ENCODE data around the gene HOXA5.

HOXA5 gene

DNA sequence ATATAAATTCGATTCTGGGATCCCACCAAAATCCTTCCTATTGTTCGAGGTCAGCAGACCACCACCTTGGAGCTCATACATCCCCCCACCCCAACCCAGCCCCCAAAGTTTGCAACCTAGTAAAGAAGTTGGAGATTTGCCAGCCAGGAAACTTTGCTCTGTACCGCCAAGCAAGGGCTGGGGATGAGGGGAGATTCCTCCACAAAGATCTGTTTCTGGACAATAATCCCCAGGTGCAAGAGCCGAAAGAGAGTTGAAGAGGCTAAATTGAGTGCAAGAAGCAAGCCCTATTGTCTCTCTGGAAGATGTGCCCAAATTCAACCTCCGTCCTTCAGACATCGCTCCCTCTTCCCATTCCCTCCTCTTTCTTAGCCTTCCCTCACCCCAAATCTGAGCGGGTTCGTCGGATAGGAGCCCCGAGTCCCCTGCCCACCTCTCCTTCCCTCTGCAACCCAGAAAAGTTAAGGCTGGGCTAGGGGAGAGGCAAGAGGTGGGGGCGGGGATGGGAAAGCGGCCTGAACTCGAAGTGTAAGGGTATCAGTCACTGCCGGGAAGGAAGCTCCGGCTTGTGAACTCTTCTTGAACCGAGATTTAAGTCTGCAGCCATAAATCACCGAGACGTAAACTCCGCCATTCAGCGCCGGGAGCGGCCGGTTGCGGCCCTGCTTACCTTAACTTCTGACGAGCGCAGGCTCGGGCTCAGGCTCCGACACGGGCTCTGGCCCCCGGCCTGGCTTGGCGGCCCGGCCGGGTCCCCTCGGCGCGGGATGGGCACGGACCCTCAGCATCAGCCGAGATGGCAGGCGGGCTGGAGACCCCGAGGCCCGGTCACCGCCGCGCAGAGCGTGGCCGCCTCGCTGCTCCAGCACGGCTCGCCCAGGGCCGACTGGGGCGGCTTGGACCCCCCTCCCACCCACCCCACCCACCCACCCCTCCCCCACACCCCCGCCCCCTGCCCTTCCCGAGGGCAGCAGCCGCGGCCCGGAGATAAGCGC, 30.2 kb downstream of the HOXA5 start:
- TF ChIP-seq, protein P1, sequence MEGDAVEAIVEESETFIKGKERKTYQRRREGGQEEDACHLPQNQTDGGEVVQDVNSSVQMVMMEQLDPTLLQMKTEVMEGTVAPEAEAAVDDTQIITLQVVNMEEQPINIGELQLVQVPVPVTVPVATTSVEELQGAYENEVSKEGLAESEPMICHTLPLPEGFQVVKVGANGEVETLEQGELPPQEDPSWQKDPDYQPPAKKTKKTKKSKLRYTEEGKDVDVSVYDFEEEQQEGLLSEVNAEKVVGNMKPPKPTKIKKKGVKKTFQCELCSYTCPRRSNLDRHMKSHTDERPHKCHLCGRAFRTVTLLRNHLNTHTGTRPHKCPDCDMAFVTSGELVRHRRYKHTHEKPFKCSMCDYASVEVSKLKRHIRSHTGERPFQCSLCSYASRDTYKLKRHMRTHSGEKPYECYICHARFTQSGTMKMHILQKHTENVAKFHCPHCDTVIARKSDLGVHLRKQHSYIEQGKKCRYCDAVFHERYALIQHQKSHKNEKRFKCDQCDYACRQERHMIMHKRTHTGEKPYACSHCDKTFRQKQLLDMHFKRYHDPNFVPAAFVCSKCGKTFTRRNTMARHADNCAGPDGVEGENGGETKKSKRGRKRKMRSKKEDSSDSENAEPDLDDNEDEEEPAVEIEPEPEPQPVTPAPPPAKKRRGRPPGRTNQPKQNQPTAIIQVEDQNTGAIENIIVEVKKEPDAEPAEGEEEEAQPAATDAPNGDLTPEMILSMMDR (IDR thresholded peaks at IDR 0.05) = no peak
- no peak for TF ChIP-seq ZFX (IDR thresholded peaks at IDR 0.05; ENCODE audit: borderline replicate concordance)
- no peak overlapping the region for H3K27ac ChIP-seq

DNA sequence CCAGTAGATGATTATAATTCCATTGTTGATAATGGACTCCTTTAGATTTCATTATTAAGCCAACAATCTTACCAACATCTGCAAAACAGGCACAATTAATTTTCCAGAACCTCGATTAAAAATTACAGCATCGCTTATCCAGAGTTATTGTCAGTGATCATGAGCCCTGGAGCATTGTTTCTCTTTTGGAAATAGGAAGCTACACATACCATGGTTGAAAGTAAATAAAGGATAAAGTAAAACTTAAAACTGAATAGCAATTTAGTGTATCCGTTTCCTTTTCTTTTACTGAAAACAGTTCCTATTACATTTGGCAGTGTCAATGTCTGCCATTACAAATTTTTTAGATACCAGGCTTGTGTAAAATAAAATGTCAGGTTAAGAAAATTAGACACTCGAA, 31.1 kb downstream of the HOXA5 start:
- no peak for TF ChIP-seq ZFX (IDR thresholded peaks at IDR 0.05; ENCODE audit: borderline replicate concordance)
- TF ChIP-seq, protein P1 (IDR thresholded peaks at IDR 0.05) = no peak
- H3K27ac ChIP-seq = no peak overlapping the region

DNA sequence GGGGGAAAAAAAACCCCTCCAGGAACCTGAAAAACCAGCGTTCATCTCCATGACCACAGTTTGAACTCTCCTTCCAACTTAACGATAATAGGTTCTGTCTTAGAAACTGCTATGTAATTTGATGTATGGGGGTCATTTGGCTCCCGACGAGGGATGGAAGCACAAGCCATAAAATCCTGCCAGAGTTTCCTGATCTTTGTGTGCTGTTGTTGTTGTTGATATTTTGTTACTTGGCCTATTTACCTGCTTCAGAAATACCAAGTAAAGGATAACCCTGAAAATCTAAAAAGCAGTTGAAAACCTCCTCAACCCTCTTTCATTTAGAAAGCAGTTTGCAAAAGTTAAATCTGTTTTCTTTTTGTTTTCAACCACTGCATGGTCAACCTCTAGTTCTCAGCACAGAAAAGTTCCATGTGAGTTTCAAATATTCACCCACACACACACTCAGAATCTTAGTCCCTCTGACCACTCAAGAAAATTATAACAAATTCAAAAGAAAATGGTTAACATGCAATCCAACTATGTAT, 31.7 kb downstream of the HOXA5 start:
- H3K27ac ChIP-seq = no peak overlapping the region

DNA sequence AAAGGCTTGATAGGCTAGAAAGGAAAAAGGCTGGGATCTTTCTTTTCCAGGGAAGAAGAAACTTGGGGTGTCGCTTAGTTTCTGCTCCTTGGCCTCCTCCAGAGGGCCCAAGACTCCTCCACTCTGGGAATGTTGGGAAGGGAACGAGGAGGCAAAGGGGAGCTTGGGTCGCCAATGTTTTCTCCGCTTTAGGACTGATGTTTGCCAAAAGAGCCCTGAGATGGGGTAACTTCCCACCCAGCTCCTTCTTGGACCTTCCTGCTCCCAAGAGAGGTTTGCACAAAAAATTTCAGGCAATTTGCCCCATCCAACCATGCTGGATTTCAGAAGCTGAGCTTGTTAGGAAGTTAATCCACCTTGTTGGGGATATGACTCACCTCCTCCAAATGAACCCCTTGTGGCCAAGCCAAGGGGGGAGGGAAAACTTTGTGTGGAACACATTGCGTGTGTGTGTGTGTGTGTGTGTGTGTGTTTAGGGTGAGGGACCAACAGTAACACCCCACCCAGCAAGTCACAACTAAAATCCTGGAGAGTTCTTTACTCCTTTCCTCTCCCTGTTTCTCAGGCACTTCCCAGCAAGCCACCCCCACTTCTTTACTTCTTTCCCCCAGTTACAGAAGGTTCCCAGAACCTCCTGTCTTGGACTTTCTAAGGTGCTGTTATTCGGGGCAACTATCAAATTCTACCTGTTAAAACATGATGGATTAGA, 32.3 kb downstream of the HOXA5 start:
- no peak overlapping the region for H3K27ac ChIP-seq
- TF ChIP-seq ZFX (IDR thresholded peaks at IDR 0.05; ENCODE audit: borderline replicate concordance) = no peak
- TF ChIP-seq, protein P1 (IDR thresholded peaks at IDR 0.05) = no peak

More for the DNA sequence above, 31.7 kb downstream of the HOXA5 start:
- TF ChIP-seq, protein P1 (IDR thresholded peaks at IDR 0.05) = no peak
- no peak for TF ChIP-seq ZFX (IDR thresholded peaks at IDR 0.05; ENCODE audit: borderline replicate concordance)

DNA sequence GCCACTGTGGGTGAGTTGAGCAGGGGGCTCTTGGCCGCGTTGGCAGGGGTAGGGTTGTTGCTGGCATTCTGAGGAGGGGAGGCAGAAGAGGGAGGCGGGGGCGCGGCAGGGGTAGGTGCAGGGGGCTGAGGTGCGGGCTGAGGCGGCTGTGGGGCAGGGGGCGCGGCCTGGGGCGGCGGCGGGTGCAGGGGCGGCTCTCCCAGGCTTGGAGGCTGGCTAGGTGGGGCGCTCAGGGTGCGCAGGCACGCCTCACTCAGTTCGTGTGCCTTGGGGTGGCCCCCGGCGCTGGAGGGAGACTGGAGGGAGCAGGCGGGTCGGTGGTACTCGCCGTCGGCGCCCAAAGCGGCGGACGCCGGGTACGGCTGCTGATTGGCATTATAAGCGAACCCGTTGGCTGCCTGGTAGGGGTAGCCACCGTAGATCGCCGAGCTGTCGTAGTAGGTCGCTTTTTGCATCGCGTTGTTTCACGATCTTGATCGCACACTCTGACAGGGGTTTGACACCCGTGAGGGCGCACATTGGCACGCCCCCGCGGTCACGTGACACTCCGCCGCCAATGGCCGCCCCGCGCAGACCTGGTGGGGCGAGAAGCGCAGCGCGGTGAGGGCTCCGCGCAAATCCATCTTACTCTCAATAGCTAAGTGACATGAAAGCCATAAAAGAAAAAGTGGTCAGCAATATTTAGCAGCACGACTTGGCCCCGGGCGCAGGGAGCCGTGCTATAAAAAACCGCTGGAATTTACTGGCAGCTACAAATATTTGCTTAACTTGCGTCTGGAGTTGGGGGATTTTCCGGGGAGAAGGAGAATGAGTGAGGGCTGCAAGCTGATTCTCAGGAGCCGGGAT, 33.1 kb downstream of the HOXA5 start:
- no peak for TF ChIP-seq ZFX (IDR thresholded peaks at IDR 0.05; ENCODE audit: borderline replicate concordance)
- TF ChIP-seq, protein P1 (IDR thresholded peaks at IDR 0.05) = no peak
- H3K27ac ChIP-seq = no peak overlapping the region

DNA sequence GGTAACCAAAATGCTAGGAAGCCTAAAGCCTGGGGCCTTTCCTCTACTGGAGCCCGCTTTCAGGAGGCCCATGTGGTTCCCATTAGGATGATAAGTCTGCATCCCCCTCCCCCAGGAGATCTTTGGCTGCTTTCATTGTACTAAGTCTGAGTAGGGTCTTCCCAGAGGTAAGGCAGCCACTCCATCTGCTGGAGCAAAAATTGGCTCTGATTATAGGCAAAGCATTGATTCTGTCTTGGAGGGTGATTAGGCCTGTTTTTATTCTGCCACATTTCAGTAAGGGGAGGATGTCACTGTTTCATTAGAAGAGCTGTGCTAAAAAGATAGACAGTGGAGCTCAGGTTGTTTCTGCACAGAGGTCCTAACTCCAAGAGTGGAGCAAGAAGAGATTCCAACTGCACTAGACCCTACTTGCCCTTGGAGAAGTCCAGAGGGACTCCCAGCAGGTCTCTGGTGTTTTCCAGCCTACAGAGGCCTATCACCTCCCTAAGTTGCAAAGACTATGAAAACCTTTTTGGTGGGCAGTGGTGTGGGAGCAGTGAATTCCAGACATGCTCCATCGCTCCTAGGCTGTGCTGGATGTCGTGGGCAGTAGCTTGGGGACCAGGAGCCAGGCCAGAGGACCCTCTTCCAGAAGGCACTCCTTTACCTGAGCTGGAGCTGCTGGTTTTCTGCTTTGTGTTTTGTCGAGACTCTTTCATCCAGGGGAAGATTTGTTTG, 33.9 kb downstream of the HOXA5 start:
- no peak for TF ChIP-seq ZFX (IDR thresholded peaks at IDR 0.05; ENCODE audit: borderline replicate concordance)
- TF ChIP-seq, protein P1 (IDR thresholded peaks at IDR 0.05) = no peak
- no peak overlapping the region for H3K27ac ChIP-seq

All from 22Rv1 (cell line).